CD14-positive monocyte (primary cell): ENCODE data around the gene FASTK. TPM values are rescaled to one million over a fixed set of nuclear protein-coding genes. Genes with fewer than 3 reads are reported as not detected.

Experiments used
- DNase-seq, 3 donors: peaks; one replicate each; pipeline ENCODE4 v3.0.0-alpha.2; 2011 to 2022
- H2AFZ ChIP-seq: 2 replicates; pipeline ENCODE4 v1.6.0; 2012; ENCODE audit warnings: mild to moderate bottlenecking, low read depth, low read length, inconsistent platforms; ENCODE audit not compliant: insufficient read depth, poor library complexity, severe bottlenecking
- H3K27ac ChIP-seq, 2 donors: 1 replicate in 1 of 2; 2 replicates in 1 of 2; pipeline ENCODE4 v1.5.1; 2012 to 2013; ENCODE audit warnings: low read length in 2 of 2, control low read depth in 1 of 2, inconsistent platforms in 1 of 2, low read depth in 1 of 2, mild to moderate bottlenecking in 1 of 2
- H3K27me3 ChIP-seq, 2 donors: one replicate each; pipeline versions ENCODE4 v1.6.0 to v1.6.1; 2011 to 2013; ENCODE audit warnings: low read length in 2 of 2; ENCODE audit not compliant: control insufficient read depth in 2 of 2, insufficient read depth in 2 of 2
- H3K36me3 ChIP-seq, 2 donors: replicated peaks in 1 of 2; 1 replicate in 1 of 2; 2 replicates in 1 of 2; pipeline versions ENCODE4 v1.5.1 to v1.6.1; 2012 to 2013; ENCODE audit warnings: low read length in 2 of 2, control low read depth in 1 of 2, inconsistent platforms in 1 of 2, mild to moderate bottlenecking in 1 of 2; ENCODE audit not compliant: insufficient read depth in 2 of 2, control insufficient read depth in 1 of 2
- H3K4me1 ChIP-seq, 2 donors: 1 replicate in 1 of 2; 2 replicates in 1 of 2; pipeline versions ENCODE4 v1.5.1 to v1.6.1; 2012 to 2013; ENCODE audit warnings: low read length in 2 of 2, control low read depth in 1 of 2, inconsistent platforms in 1 of 2, mild to moderate bottlenecking in 1 of 2, moderate library complexity in 1 of 2; ENCODE audit not compliant: insufficient read depth in 2 of 2, control insufficient read depth in 1 of 2
- H3K4me2 ChIP-seq: replicated peaks from 2 replicates; pipeline ENCODE3; 2012; ENCODE audit warnings: low read length, moderate library complexity, mild to moderate bottlenecking; ENCODE audit not compliant: poor library complexity, severe bottlenecking; ENCODE audit errors: extremely low read depth
- H3K4me3 ChIP-seq, 3 experiments: fragments of 200-600 bp in 1 of 3; sonication (generic) in 1 of 3; replicated peaks in 1 of 3; 1 replicate in 2 of 3; 2 replicates in 1 of 3; pipeline ENCODE4 v1.5.1; 2011 to 2013; ENCODE audit warnings: low read length in 3 of 3, mild to moderate bottlenecking in 3 of 3, control low read depth in 2 of 3, low read depth in 2 of 3, inconsistent platforms in 1 of 3, moderate library complexity in 1 of 3
- H3K79me2 ChIP-seq: 2 replicates; pipeline ENCODE4 v1.6.0; 2012; ENCODE audit warnings: mild to moderate bottlenecking, control low read depth, inconsistent platforms, low read length, moderate library complexity; ENCODE audit not compliant: insufficient read depth
- H3K9ac ChIP-seq: 2 replicates; pipeline ENCODE4 v1.6.0; 2017; ENCODE audit warnings: low read length, mild to moderate bottlenecking; ENCODE audit not compliant: insufficient read depth, poor library complexity, severe bottlenecking
- H3K9me3 ChIP-seq, 2 donors: replicated peaks in 1 of 2; 1 replicate in 1 of 2; 2 replicates in 1 of 2; pipeline versions ENCODE4 v1.5.1 to v1.6.1; 2012 to 2013; ENCODE audit warnings: low read length in 2 of 2, control low read depth in 1 of 2; ENCODE audit not compliant: control insufficient read depth in 1 of 2, insufficient read depth in 1 of 2
- H4K20me1 ChIP-seq: 2 replicates; pipeline ENCODE4 v1.6.0; 2012; ENCODE audit warnings: mild to moderate bottlenecking, low read length, control low read depth, moderate library complexity; ENCODE audit not compliant: insufficient read depth
- H3K27ac Mint-ChIP-seq, 7 donors: one replicate each; pipeline ENCODE4 v1.8.0; 2020; ENCODE audit warnings: mild to moderate bottlenecking in 7 of 7, mixed read lengths in 7 of 7, moderate library complexity in 6 of 7, inconsistent platforms in 2 of 7
- H3K27me3 Mint-ChIP-seq, 3 donors: one replicate each; pipeline ENCODE4 v1.8.0; 2021 to 2022; ENCODE audit warnings: low read depth in 3 of 3, mild to moderate bottlenecking in 3 of 3, mixed read lengths in 3 of 3, moderate library complexity in 3 of 3, inconsistent platforms in 1 of 3
- H3K36me3 Mint-ChIP-seq, 2 donors: one replicate each; pipeline ENCODE4 v1.8.0; 2020; ENCODE audit warnings: mixed read lengths in 2 of 2, inconsistent platforms in 1 of 2, mild to moderate bottlenecking in 1 of 2
- H3K4me1 Mint-ChIP-seq: one replicate; pipeline ENCODE4 v1.8.0; 2020; ENCODE audit warnings: mild to moderate bottlenecking, mixed read lengths
- H3K4me3 Mint-ChIP-seq, 2 donors: one replicate each; pipeline ENCODE4 v1.8.0; 2020; ENCODE audit warnings: mild to moderate bottlenecking in 2 of 2, mixed read lengths in 2 of 2, moderate library complexity in 1 of 2
- H3K9me3 Mint-ChIP-seq, 7 donors: one replicate each; pipeline ENCODE4 v1.8.0; 2020 to 2022; ENCODE audit warnings: mixed read lengths in 7 of 7, mild to moderate bottlenecking in 6 of 7, moderate library complexity in 6 of 7, inconsistent platforms in 2 of 7
- CTCF ChIP-seq: fragments of 200-600 bp; IDR thresholded peaks from one replicate; pipeline ENCODE4 v1.8.0; 2022; ENCODE audit warnings: antibody characterized with exemption, mild to moderate bottlenecking
- WGBS: methylation state at CpG from one replicate; pipeline ENCODE4 v1.1.5; 2013; ENCODE audit warnings: missing lambda C conversion rate; ENCODE audit not compliant: insufficient coverage; 5-methylcytosine and 5-hydroxymethylcytosine counted together
- intact Hi-C, 2 donors: fragments of 100-400 bp; cut with micrococcal nuclease; formaldehyde crosslinking; loops; one replicate each; pipeline versions ENCODE4 v1.15.0 to v1.15.1; 2023
- polyA plus RNA-seq, 3 donors: library from polyadenylated mRNA; depleted of rRNA in 1 of 3; unstranded in 2 of 3; stranded (reverse) in 1 of 3; fragments of 300-500 nt in 2 of 3; fragments of >200 nt in 1 of 3; fragmentation: Illumina TruSeq in 2 of 3; gene quantifications; 1 replicate in 2 of 3; 2 replicates in 1 of 3; pipeline ENCODE4 v1.2.3, GENCODE V29; 2012 to 2021

The FASTK gene
- polyA plus RNA-seq, 3 donors: 34.7 to 110 (median 38.6) TPM

- intact Hi-C loops: loop anchor here in 1 of 2 donors (10.0 kb wide), 1 partner anchor 222 kb away; no protein-coding TSS in a partner anchor
- peaks cover 92% of the 10 kb centered on the region for H4K20me1 ChIP-seq
- no peak for DNase-seq
These were observed 36.2 kb upstream of the FASTK start for GRCh38 chr7:151116603-151117440.

More at GRCh38 chr7:151116603-151117440, 36.2 kb upstream of the FASTK start:
- Histone ChIP-seq H2AFZ (no peak overlapping the region), H3K36me3 (peaks cover 33 to 60% of the 10 kb centered on the region in 2 donors), H3K4me3 (no peak overlapping the region), H3K79me2 (peaks cover 6% of the 10 kb centered on the region), H3K9me3 (no peaks in the 10 kb centered on the region), H3K9ac (no peak overlapping the region), H3K27me3 (peaks cover 2 to 21% of the 10 kb centered on the region in 2 donors), H3K4me2 (no peak overlapping the region), H3K4me1 (peaks cover 3 to 7% of the 10 kb centered on the region in 2 donors), H3K27ac (no peak overlapping the region)
- peaks cover 60 to 74% of the 10 kb centered on the region in 2 donors for H3K36me3 Mint-ChIP-seq
- peaks cover 0 to 4% (median 2%) of the 10 kb centered on the region in 7 donors for H3K9me3 Mint-ChIP-seq
- peaks cover 22 to 31% (median 24%) of the 10 kb centered on the region in 3 donors for H3K27me3 Mint-ChIP-seq
- H3K4me1 Mint-ChIP-seq: peaks cover 3% of the 10 kb centered on the region
- WGBS: 94% methylated on average over 14 of the region's 27 CpGs
- no peak overlapping the region for H3K4me3 Mint-ChIP-seq
- no peak overlapping the region for H3K27ac Mint-ChIP-seq
- TF ChIP-seq CTCF: no peak
